SU-DHL-6 (cell line): ENCODE measurements around the gene SFTPB.

Experiments used
- H2AFZ ChIP-seq: fragments of 200-600 bp; sonication (generic); 2 replicates; pipeline ENCODE4 v1.6.1; 2014; ENCODE audit warnings: low read depth, mild to moderate bottlenecking, moderate library complexity, mixed read lengths, antibody characterized with exemption, low read length; ENCODE audit not compliant: severe bottlenecking
- H3F3A ChIP-seq: fragments of 200-600 bp; shearing (Covaris generic); 2 replicates; pipeline ENCODE4 v1.6.0; 2016; ENCODE audit warnings: antibody characterized with exemption, mild to moderate bottlenecking; ENCODE audit not compliant: insufficient read depth
- H3K27ac ChIP-seq: fragments of 200-600 bp; sonication (generic); 2 replicates; pipeline ENCODE4 v1.5.1; 2016; ENCODE audit warnings: low read depth, mild to moderate bottlenecking, low read length, moderate library complexity, mixed read lengths
- H3K27me3 ChIP-seq: fragments of 200-600 bp; sonication (generic), shearing (Covaris generic); 2 replicates; pipeline ENCODE4 v1.6.0; 2014; ENCODE audit warnings: mild to moderate bottlenecking, low read length
- H3K36me3 ChIP-seq: fragments of 200-600 bp; sonication (generic); 2 replicates; pipeline ENCODE4 v1.6.1; 2014; ENCODE audit warnings: mild to moderate bottlenecking, low read length, mixed read lengths
- H3K4me2 ChIP-seq: fragments of 300-600, 200-600 bp; shearing (Covaris generic), sonication (generic); 2 replicates; pipeline ENCODE4 v1.6.0; 2014; ENCODE audit warnings: low read length, low read depth, mild to moderate bottlenecking; ENCODE audit not compliant: poor library complexity, severe bottlenecking
- H3K4me3 ChIP-seq: fragments of 200-600 bp; sonication (generic); 2 replicates; pipeline ENCODE4 v1.5.1; 2014; ENCODE audit warnings: antibody characterized with exemption, low read length, mild to moderate bottlenecking, mixed read lengths; ENCODE audit not compliant: insufficient read depth, poor library complexity, severe bottlenecking
- H3K79me2 ChIP-seq: fragments of 200-600 bp; sonication (generic); 2 replicates; pipeline ENCODE4 v1.6.1; 2014; ENCODE audit warnings: mild to moderate bottlenecking, low read length, moderate library complexity; ENCODE audit not compliant: insufficient read depth
- H3K9ac ChIP-seq: fragments of 200-600 bp; sonication (generic); 2 replicates; pipeline ENCODE4 v1.7.0; 2014; ENCODE audit warnings: mild to moderate bottlenecking, low read length
- H3K9me2 ChIP-seq: fragments of 200-600 bp; sonication (generic); replicated peaks from 2 replicates; pipeline ENCODE4 v1.6.1; 2014; ENCODE audit warnings: low read length; ENCODE audit not compliant: insufficient read depth
- H3K9me3 ChIP-seq: fragments of 200-600 bp; sonication (generic); 2 replicates; pipeline ENCODE4 v1.6.1; 2014; ENCODE audit warnings: low read length, mixed read lengths; ENCODE audit not compliant: insufficient read depth
- H4K20me1 ChIP-seq: fragments of 200-600 bp; sonication (generic); 2 replicates; pipeline ENCODE4 v1.6.1; 2014; ENCODE audit warnings: low read depth, mild to moderate bottlenecking, antibody characterized with exemption, low read length, moderate library complexity, mixed read lengths
- EZH2phosphoT487 ChIP-seq: fragments of 200-600 bp; sonication (generic), shearing (Covaris generic); conservative IDR thresholded peaks from 2 replicates; pipeline ENCODE4 v1.6.1; 2018; ENCODE audit warnings: mild to moderate bottlenecking, antibody characterized with exemption, low read length, moderate library complexity, mixed read lengths
- TF ChIP-seq, protein P1 (sequence below): fragments of 200-600 bp; sonication (generic); IDR thresholded peaks from one replicate; pipeline ENCODE4 v1.5.1; 2017; ENCODE audit warnings: antibody characterized with exemption, mild to moderate bottlenecking, low read length, moderate library complexity; ENCODE audit not compliant: insufficient read depth, poor library complexity, severe bottlenecking

Gene SFTPB

DNA sequence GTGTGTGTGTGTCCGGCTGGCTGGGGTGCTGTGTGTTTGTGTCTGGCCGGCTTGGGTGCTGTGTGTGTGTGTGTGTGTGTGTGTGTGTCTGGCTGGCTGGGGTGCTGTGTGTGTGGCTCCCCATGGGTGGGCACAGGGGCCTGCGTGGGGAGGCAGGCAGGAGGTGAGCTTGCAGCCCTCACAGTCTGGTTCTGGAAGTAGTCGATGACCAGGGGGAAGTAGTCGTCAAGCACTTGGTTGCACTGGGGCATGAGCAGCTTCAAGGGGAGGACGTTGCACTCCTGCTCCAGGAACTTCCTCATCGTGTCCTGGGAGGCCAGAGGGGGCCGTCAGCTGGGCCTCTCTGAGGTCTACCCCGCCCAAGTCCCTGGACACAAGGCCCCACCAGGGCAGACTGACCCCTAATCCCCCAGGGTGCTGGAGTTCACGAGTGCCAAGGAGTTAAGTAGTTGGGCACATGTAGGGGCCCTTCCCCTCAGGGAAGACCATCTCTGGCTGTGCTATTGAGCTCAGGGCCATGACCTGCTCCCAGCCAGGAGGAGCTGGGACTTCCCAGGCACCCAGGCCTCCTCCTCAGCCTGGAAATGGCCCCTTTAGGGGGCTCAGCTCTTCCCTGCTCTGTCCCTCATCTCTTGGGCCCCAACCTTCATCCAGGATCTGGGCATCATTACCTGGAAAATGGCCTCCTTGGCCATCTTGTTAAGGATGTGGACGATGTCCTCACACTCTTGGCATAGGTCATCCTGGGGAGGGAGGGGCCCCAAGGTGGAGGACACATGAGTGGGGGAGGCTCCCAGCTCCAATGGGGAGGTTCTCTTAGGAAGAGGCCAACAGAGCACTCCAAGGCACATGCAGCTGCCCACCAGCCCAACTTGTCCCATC lies 1.3 kb downstream of the SFTPB start:
- no peak overlapping the region for H3K4me3 ChIP-seq
- H4K20me1 ChIP-seq: no peaks in the 10 kb centered on the region
- no peaks in the 10 kb centered on the region for H3K9me3 ChIP-seq
- H3K36me3 ChIP-seq: no peaks in the 10 kb centered on the region
- no peaks in the 10 kb centered on the region for H3K27me3 ChIP-seq
- no peak overlapping the region for H3K27ac ChIP-seq
- H3F3A ChIP-seq: no peaks in the 10 kb centered on the region
- no peak overlapping the region for H2AFZ ChIP-seq
- TF ChIP-seq, protein P1, sequence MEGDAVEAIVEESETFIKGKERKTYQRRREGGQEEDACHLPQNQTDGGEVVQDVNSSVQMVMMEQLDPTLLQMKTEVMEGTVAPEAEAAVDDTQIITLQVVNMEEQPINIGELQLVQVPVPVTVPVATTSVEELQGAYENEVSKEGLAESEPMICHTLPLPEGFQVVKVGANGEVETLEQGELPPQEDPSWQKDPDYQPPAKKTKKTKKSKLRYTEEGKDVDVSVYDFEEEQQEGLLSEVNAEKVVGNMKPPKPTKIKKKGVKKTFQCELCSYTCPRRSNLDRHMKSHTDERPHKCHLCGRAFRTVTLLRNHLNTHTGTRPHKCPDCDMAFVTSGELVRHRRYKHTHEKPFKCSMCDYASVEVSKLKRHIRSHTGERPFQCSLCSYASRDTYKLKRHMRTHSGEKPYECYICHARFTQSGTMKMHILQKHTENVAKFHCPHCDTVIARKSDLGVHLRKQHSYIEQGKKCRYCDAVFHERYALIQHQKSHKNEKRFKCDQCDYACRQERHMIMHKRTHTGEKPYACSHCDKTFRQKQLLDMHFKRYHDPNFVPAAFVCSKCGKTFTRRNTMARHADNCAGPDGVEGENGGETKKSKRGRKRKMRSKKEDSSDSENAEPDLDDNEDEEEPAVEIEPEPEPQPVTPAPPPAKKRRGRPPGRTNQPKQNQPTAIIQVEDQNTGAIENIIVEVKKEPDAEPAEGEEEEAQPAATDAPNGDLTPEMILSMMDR: no peak
- no peak for TF ChIP-seq EZH2phosphoT487
- H3K79me2 ChIP-seq: no peaks in the 10 kb centered on the region
- no peaks in the 10 kb centered on the region for H3K9me2 ChIP-seq
- no peak overlapping the region for H3K9ac ChIP-seq
- no peak overlapping the region for H3K4me2 ChIP-seq

- H3F3A ChIP-seq: no peaks in the 10 kb centered on the region
- no peaks in the 10 kb centered on the region for H3K27me3 ChIP-seq
- no peaks in the 10 kb centered on the region for H3K36me3 ChIP-seq
- no peaks in the 10 kb centered on the region for H3K9me3 ChIP-seq
- no peak overlapping the region for H3K27ac ChIP-seq
- no peaks in the 10 kb centered on the region for H3K9me2 ChIP-seq
- TF ChIP-seq, protein P1: no peak
- TF ChIP-seq EZH2phosphoT487: no peak
- H3K4me3 ChIP-seq: no peak overlapping the region
- H4K20me1 ChIP-seq: no peaks in the 10 kb centered on the region
- H3K4me2 ChIP-seq: no peak overlapping the region
- no peak overlapping the region for H2AFZ ChIP-seq
- H3K79me2 ChIP-seq: no peaks in the 10 kb centered on the region
- H3K9ac ChIP-seq: no peak overlapping the region
These were observed 2.0 kb downstream of the SFTPB start for GRCh38 chr2:85666016-85666415.

- Histone ChIP-seq H3K9me3 (no peaks in the 10 kb centered on the region), H3K9me2 (no peaks in the 10 kb centered on the region), H3K79me2 (no peaks in the 10 kb centered on the region), H3K27me3 (no peaks in the 10 kb centered on the region), H4K20me1 (no peaks in the 10 kb centered on the region), H3K4me3 (no peak overlapping the region), H3K27ac (no peak overlapping the region), H3K4me2 (no peak overlapping the region), H3F3A (no peaks in the 10 kb centered on the region), H2AFZ (no peak overlapping the region), H3K36me3 (no peaks in the 10 kb centered on the region), H3K9ac (no peak overlapping the region)
- no peak for TF ChIP-seq EZH2phosphoT487
- TF ChIP-seq, protein P1: no peak
These were observed 2.6 kb downstream of the SFTPB start for GRCh38 chr2:85665264-85665937.
